Measurements from ENCODE around the gene TACR1. TPM values are rescaled to one million over a fixed set of nuclear protein-coding genes. Genes with fewer than 3 reads are reported as not detected.

The TACR1 gene
- total and polyA plus RNA-seq, 2 donors (not counting 1 experiment from before 2014, with no cell fraction given), result 0.01 to 0.05 TPM

DNA sequence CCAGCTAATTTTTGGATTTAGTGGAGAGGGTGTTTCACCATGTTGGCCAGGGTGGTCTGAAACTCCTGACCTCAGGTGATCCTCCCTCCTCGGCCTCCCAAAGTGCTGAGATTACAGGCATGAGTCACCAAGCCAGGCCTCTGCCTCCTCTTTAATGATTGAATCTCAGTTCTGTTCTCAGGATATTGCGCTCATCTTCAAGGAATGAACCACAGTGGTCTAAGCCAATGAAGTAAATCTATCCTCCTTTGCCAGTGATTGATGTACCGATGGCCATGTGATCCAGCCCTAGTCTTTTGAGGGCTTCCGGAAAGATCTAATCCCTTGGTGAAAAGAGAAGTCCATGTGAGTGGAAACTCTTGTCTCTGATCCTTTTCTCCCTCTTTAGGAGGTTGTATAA, 192.3 kb downstream of the TACR1 start:
- Histone ChIP-seq H3K27ac (ENCODE audit: low read length in 2 of 2) (no peak overlapping the region), H3K9ac (ENCODE audit: low read length) (no peak overlapping the region), H3K4me3 (ENCODE audit: control extremely low read depth in 1 of 5, extremely low read depth in 1 of 5, insufficient read depth in 1 of 5, low read depth in 2 of 5, low read length in 4 of 5) (no peak overlapping the region), H3K4me2 (replicated peaks; ENCODE audit: low read depth, low read length, poor library complexity, severe bottlenecking) (no peak overlapping the region), H3K4me1 (ENCODE audit: control insufficient read depth in 2 of 2, insufficient read depth in 2 of 2, low read length in 2 of 2) (no peaks in the 10 kb centered on the region), H3K27me3 (replicated peaks in 1 of 4; ENCODE audit: control extremely low read depth in 1 of 4, control insufficient read depth in 3 of 4, insufficient read depth in 4 of 4, low read length in 3 of 4) (no peaks in the 10 kb centered on the region), H3K9me3 (ENCODE audit: control extremely low read depth in 1 of 3, control insufficient read depth in 2 of 3, insufficient read depth in 1 of 3, low read length in 2 of 3) (no peaks in the 10 kb centered on the region), H2AFZ (ENCODE audit: insufficient read depth, low read depth, low read length, poor library complexity, severe bottlenecking) (no peak overlapping the region), H4K20me1 (ENCODE audit: control insufficient read depth, insufficient read depth, low read length, poor library complexity, severe bottlenecking) (no peaks in the 10 kb centered on the region), H3K79me2 (ENCODE audit: control insufficient read depth, insufficient read depth, low read length) (no peaks in the 10 kb centered on the region), H3K36me3 (replicated peaks in 1 of 2; ENCODE audit: control extremely low read depth in 1 of 2, control insufficient read depth in 1 of 2, extremely low read depth in 1 of 2, insufficient read depth in 2 of 2, low read length in 1 of 2) (no peaks in the 10 kb centered on the region)
- no peak overlapping the region for H3K27ac Mint-ChIP-seq
- intact Hi-C loops (cut with micrococcal nuclease), result no loop called here
- no peaks in the 10 kb centered on the region for H3K27me3 Mint-ChIP-seq
- ChIA-PET CTCF (interaction anchor here (0.7 kb wide), 1 partner anchor 88 kb away, joined by 3 read pairs; no protein-coding TSS in a partner anchor), POLR2A (no interaction called here)
- no peak for TF ChIP-seq EZH2 (IDR thresholded peaks at IDR 0.05; ENCODE audit: borderline replicate concordance, insufficient read depth, low read depth, low read length, poor library complexity, severe bottlenecking)
- TF ChIP-seq, protein P1, sequence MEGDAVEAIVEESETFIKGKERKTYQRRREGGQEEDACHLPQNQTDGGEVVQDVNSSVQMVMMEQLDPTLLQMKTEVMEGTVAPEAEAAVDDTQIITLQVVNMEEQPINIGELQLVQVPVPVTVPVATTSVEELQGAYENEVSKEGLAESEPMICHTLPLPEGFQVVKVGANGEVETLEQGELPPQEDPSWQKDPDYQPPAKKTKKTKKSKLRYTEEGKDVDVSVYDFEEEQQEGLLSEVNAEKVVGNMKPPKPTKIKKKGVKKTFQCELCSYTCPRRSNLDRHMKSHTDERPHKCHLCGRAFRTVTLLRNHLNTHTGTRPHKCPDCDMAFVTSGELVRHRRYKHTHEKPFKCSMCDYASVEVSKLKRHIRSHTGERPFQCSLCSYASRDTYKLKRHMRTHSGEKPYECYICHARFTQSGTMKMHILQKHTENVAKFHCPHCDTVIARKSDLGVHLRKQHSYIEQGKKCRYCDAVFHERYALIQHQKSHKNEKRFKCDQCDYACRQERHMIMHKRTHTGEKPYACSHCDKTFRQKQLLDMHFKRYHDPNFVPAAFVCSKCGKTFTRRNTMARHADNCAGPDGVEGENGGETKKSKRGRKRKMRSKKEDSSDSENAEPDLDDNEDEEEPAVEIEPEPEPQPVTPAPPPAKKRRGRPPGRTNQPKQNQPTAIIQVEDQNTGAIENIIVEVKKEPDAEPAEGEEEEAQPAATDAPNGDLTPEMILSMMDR (IDR thresholded peaks at IDR 0.05), result no peak
- no peak for ATAC-seq (ENCODE audit: low read depth)
- H3K4me1 Mint-ChIP-seq, result no peaks in the 10 kb centered on the region
- no peak for DNase-seq
- no peak overlapping the region for H3K4me3 Mint-ChIP-seq
- H3K9me3 Mint-ChIP-seq (ENCODE audit: insufficient read depth), result no peaks in the 10 kb centered on the region
- 100% methylated on average over 2 of the region's 4 CpGs for WGBS (ENCODE audit: insufficient coverage)

DNA sequence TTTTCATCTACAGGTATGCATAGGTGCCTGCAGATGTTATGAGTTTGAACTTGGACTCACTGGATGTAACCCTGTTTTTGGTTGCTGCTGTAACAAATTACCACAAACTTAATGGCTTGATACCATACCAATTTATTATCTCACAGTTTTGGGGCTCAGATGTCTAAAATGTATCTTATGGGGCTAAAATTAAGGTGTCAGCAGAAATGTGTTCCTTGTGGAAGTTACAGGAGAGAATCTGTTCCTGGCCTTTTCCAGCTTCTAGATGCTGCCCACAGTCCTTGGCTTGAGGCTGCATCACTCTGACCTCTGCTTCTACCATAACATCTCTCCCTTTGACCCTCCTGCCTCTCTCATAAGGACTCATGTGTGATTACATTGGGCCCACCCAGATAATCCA, 193.3 kb downstream of the TACR1 start:
- Histone ChIP-seq H2AFZ (ENCODE audit: insufficient read depth, low read depth, low read length, poor library complexity, severe bottlenecking) (no peak overlapping the region), H3K27me3 (replicated peaks in 1 of 4; ENCODE audit: control extremely low read depth in 1 of 4, control insufficient read depth in 3 of 4, insufficient read depth in 4 of 4, low read length in 3 of 4) (no peaks in the 10 kb centered on the region), H3K9me3 (ENCODE audit: control extremely low read depth in 1 of 3, control insufficient read depth in 2 of 3, insufficient read depth in 1 of 3, low read length in 2 of 3) (no peaks in the 10 kb centered on the region), H3K79me2 (ENCODE audit: control insufficient read depth, insufficient read depth, low read length) (no peaks in the 10 kb centered on the region), H3K4me3 (ENCODE audit: control extremely low read depth in 1 of 5, extremely low read depth in 1 of 5, insufficient read depth in 1 of 5, low read depth in 2 of 5, low read length in 4 of 5) (no peak overlapping the region), H3K27ac (ENCODE audit: low read length in 2 of 2) (no peak overlapping the region), H3K4me2 (replicated peaks; ENCODE audit: low read depth, low read length, poor library complexity, severe bottlenecking) (no peak overlapping the region), H3K4me1 (ENCODE audit: control insufficient read depth in 2 of 2, insufficient read depth in 2 of 2, low read length in 2 of 2) (no peaks in the 10 kb centered on the region), H4K20me1 (ENCODE audit: control insufficient read depth, insufficient read depth, low read length, poor library complexity, severe bottlenecking) (no peaks in the 10 kb centered on the region), H3K36me3 (replicated peaks in 1 of 2; ENCODE audit: control extremely low read depth in 1 of 2, control insufficient read depth in 1 of 2, extremely low read depth in 1 of 2, insufficient read depth in 2 of 2, low read length in 1 of 2) (no peaks in the 10 kb centered on the region), H3K9ac (ENCODE audit: low read length) (no peak overlapping the region)
- Mint-ChIP-seq H3K4me3 (no peak overlapping the region), H3K4me1 (no peaks in the 10 kb centered on the region), H3K27me3 (no peaks in the 10 kb centered on the region), H3K27ac (no peak overlapping the region), H3K9me3 (ENCODE audit: insufficient read depth) (no peaks in the 10 kb centered on the region)
- DNase-seq (no peak), ATAC-seq (ENCODE audit: low read depth) (no peak)
- ChIA-PET CTCF (no interaction called here), POLR2A (no interaction called here)
- intact Hi-C loops (cut with micrococcal nuclease), result no loop called here
- TF ChIP-seq, protein P1 (IDR thresholded peaks at IDR 0.05), result no peak
- no peak for TF ChIP-seq EZH2 (IDR thresholded peaks at IDR 0.05; ENCODE audit: borderline replicate concordance, insufficient read depth, low read depth, low read length, poor library complexity, severe bottlenecking)

Data from B cell (primary cell).